DOHH2 (cell line): ENCODE results near the gene EMC8.

ENCODE experiments used
- H3F3A ChIP-seq: fragments of 200-600 bp; sonication (generic), shearing (Covaris generic); 2 replicates; pipeline ENCODE4 v1.6.0; 2016; ENCODE audit warnings: antibody characterized with exemption, mild to moderate bottlenecking; ENCODE audit not compliant: control insufficient read depth, insufficient read depth
- H3K27ac ChIP-seq: fragments of 200-600 bp; sonication (generic); 2 replicates; pipeline ENCODE4 v1.5.1; 2014; ENCODE audit warnings: low read depth, mild to moderate bottlenecking, low read length, moderate library complexity
- H3K27me3 ChIP-seq: fragments of 200-600 bp; sonication (generic); 2 replicates; pipeline ENCODE4 v1.6.1; 2014; ENCODE audit warnings: mild to moderate bottlenecking, low read length, mixed read lengths; ENCODE audit not compliant: control insufficient read depth
- H3K36me3 ChIP-seq: fragments of 200-600 bp; sonication (generic); 2 replicates; pipeline ENCODE4 v1.6.1; 2014; ENCODE audit warnings: mild to moderate bottlenecking, low read length, moderate library complexity, mixed read lengths; ENCODE audit not compliant: control insufficient read depth
- H3K4me1 ChIP-seq: fragments of 200-600 bp; sonication (generic); 2 replicates; pipeline ENCODE4 v1.6.1; 2014; ENCODE audit warnings: mild to moderate bottlenecking, low read length, mixed read lengths; ENCODE audit not compliant: control insufficient read depth
- H3K4me2 ChIP-seq: fragments of 200-600 bp; sonication (generic); 2 replicates; pipeline ENCODE4 v1.6.0; 2014; ENCODE audit warnings: mild to moderate bottlenecking, low read length, moderate library complexity
- H3K4me3 ChIP-seq: fragments of 200-600 bp; sonication (generic); 2 replicates; pipeline ENCODE4 v1.5.1; 2014; ENCODE audit warnings: mild to moderate bottlenecking, low read length, mixed read lengths
- H3K79me2 ChIP-seq: fragments of 200-600 bp; sonication (generic); 2 replicates; pipeline ENCODE4 v1.6.1; 2014; ENCODE audit warnings: mild to moderate bottlenecking, low read length, mixed read lengths; ENCODE audit not compliant: control insufficient read depth
- H3K9me2 ChIP-seq: fragments of 200-600 bp; sonication (generic); replicated peaks from 2 replicates; pipeline ENCODE4 v1.6.1; 2014; ENCODE audit warnings: mild to moderate bottlenecking, low read length, mixed read lengths; ENCODE audit not compliant: control insufficient read depth
- H3K9me3 ChIP-seq: fragments of 200-600 bp; sonication (generic); 2 replicates; pipeline ENCODE4 v1.6.1; 2014; ENCODE audit warnings: antibody characterized with exemption, low read length, mixed read lengths; ENCODE audit not compliant: control insufficient read depth, insufficient read depth
- H4K20me1 ChIP-seq: fragments of 200-600 bp; sonication (generic); 2 replicates; pipeline ENCODE4 v1.6.0; 2014; ENCODE audit warnings: low read depth, mild to moderate bottlenecking, antibody characterized with exemption, low read length, moderate library complexity; ENCODE audit not compliant: control insufficient read depth, insufficient read depth
- CTCF ChIP-seq: fragments of 200-600 bp; sonication (generic); IDR thresholded peaks from one replicate; pipeline ENCODE4 v1.5.1; 2014; ENCODE audit warnings: antibody characterized with exemption, mild to moderate bottlenecking, low read depth, low read length; ENCODE audit not compliant: poor library complexity, severe bottlenecking
- EZH2phosphoT487 ChIP-seq: fragments of 200-600 bp; sonication (generic); IDR thresholded peaks from 2 replicates; pipeline ENCODE4 v1.6.1; 2017; ENCODE audit warnings: borderline replicate concordance, mild to moderate bottlenecking, antibody characterized with exemption, low read length, moderate library complexity, mixed read lengths

Gene EMC8

GRCh38 chr16:85785927-85786326 is 13.4 kb downstream of the EMC8 start:
- Histone ChIP-seq H3K27ac (no peak overlapping the region), H3F3A (no peaks in the 10 kb centered on the region), H3K79me2 (peaks cover 38% of the 10 kb centered on the region)

DNA sequence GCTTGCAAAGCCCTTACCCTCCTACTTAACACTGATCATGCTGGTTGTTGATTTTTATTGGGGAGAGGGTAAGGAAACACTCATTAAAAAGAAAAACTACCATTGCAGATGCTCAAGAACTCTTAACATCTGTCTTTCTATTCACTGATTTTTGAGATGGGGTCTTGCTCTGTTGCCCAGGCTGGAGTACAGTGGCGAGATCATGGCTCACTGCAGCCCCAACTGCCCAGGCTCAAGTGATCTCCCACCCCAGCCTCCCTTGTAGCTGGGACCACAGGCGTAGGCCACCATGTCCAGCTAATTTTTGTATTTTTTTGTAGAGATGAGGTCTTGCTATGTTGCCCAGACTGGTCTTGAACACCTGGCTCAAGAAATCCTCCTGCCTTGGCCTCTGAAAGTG is 14.5 kb downstream of the EMC8 start:
- TF ChIP-seq EZH2phosphoT487: no peak
- TF ChIP-seq CTCF: no peak
- no peaks in the 10 kb centered on the region for H4K20me1 ChIP-seq
- no peaks in the 10 kb centered on the region for H3K27me3 ChIP-seq
- no peak overlapping the region for H3K4me3 ChIP-seq
- no peak overlapping the region for H3K27ac ChIP-seq
- peaks cover 27% of the 10 kb centered on the region for H3K79me2 ChIP-seq
- H3K9me3 ChIP-seq: no peaks in the 10 kb centered on the region
- no peaks in the 10 kb centered on the region for H3K9me2 ChIP-seq
- H3K4me1 ChIP-seq: no peaks in the 10 kb centered on the region
- H3K36me3 ChIP-seq: peaks cover 67% of the 10 kb centered on the region
- no peaks in the 10 kb centered on the region for H3F3A ChIP-seq
- no peak overlapping the region for H3K4me2 ChIP-seq

More at GRCh38 chr16:85785927-85786326, 13.4 kb downstream of the EMC8 start:
- H3K36me3 ChIP-seq: peaks cover 59% of the 10 kb centered on the region
- H4K20me1 ChIP-seq: no peaks in the 10 kb centered on the region
- H3K9me3 ChIP-seq: no peaks in the 10 kb centered on the region
- H3K27me3 ChIP-seq: no peaks in the 10 kb centered on the region
- H3K4me1 ChIP-seq: no peaks in the 10 kb centered on the region
- TF ChIP-seq CTCF (no peak), EZH2phosphoT487 (no peak)
- H3K4me2 ChIP-seq: no peak overlapping the region
- H3K4me3 ChIP-seq: no peak overlapping the region
- H3K9me2 ChIP-seq: no peaks in the 10 kb centered on the region

DNA sequence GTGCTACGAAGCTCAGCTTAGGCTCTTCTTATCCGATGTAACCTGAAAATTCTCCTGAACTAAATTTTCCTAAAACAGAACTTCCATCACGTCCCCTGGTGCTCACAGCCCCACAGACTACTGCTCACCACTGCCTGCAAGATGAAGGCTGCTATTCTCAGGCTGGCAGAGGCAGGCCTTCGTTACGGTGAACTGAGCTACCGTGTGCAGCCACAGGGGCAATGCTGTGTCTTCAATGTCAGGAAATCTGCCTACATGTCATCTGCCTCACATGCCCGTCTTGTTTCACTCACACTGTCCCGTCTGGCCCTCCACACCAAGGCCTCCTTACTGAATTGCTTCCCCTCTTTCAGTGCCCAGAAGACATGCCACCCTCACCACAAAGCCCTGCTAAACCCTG is 15.9 kb downstream of the EMC8 start:
- no peak overlapping the region for H3K4me2 ChIP-seq
- no peak overlapping the region for H3K27ac ChIP-seq
- no peaks in the 10 kb centered on the region for H3K9me2 ChIP-seq
- peaks cover 17% of the 10 kb centered on the region for H3K79me2 ChIP-seq
- H4K20me1 ChIP-seq: no peaks in the 10 kb centered on the region
- no peaks in the 10 kb centered on the region for H3K9me3 ChIP-seq
- no peaks in the 10 kb centered on the region for H3F3A ChIP-seq
- TF ChIP-seq EZH2phosphoT487 (no peak), CTCF (no peak)
- H3K4me1 ChIP-seq: no peaks in the 10 kb centered on the region
- peaks cover 72% of the 10 kb centered on the region for H3K36me3 ChIP-seq
- no peak overlapping the region for H3K4me3 ChIP-seq
- H3K27me3 ChIP-seq: no peaks in the 10 kb centered on the region

DNA sequence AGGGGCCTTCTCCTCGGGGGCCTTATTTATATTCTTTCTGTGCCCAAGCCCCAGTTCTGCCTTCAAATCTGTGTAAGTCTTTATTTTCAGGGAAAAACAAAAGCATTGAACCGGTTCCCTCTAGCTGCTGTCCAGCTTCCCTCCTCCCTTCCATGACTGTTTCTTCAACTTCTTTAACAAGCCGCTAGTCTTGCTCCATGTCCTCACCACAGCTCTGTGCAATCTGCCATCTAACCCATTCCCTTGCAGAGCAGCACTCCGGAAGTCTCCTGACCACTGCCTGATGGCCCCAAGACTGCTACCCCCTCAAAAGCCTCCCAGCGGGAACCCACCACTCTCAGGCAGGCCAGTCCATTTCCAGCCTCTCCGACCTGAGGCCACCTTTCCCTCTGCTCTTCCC is 16.9 kb downstream of the EMC8 start:
- Histone ChIP-seq H3K4me3 (no peak overlapping the region), H3K4me1 (no peaks in the 10 kb centered on the region), H4K20me1 (no peaks in the 10 kb centered on the region), H3K36me3 (peaks cover 72% of the 10 kb centered on the region), H3K9me2 (no peaks in the 10 kb centered on the region), H3F3A (no peaks in the 10 kb centered on the region), H3K27ac (no peak overlapping the region), H3K4me2 (no peak overlapping the region), H3K9me3 (no peaks in the 10 kb centered on the region), H3K79me2 (peaks cover 17% of the 10 kb centered on the region), H3K27me3 (no peaks in the 10 kb centered on the region)
- no peak for TF ChIP-seq EZH2phosphoT487
- TF ChIP-seq CTCF: no peak
